GM12864 (cell line): ENCODE measurements around the gene ADPGK.
"Not testable (repeated sequence)": the region's sequence is repeated elsewhere in the genome, so short reads cannot be mapped to it uniquely, and the experiment has no call there.

ENCODE experiments used
- DNase-seq: peaks from one replicate; pipeline ENCODE4 v3.0.0-alpha.2; 2011; ENCODE audit warnings: low read depth
- H3K4me3 ChIP-seq: 2 replicates; pipeline ENCODE4 v1.5.1; 2011; ENCODE audit warnings: mild to moderate bottlenecking, low read depth, low read length, control low read depth
- CTCF ChIP-seq: IDR thresholded peaks from 2 replicates; pipeline ENCODE4 v1.5.1; 2011; ENCODE audit warnings: low read depth, mild to moderate bottlenecking, moderate library complexity, low read length, control low read depth, inconsistent platforms; ENCODE audit errors: missing control alignments

ADPGK gene

GRCh38 chr15:72733941-72734738 is 49.4 kb downstream of the ADPGK start:
- no peak overlapping the region for H3K4me3 ChIP-seq
- no peak for TF ChIP-seq CTCF
- DNase-seq, result no peak

GRCh38 chr15:72732516-72732915 is 51.0 kb downstream of the ADPGK start:
- no peak for TF ChIP-seq CTCF
- no peak overlapping the region for H3K4me3 ChIP-seq
- DNase-seq, result no peak

GRCh38 chr15:72732086-72732485 is 51.5 kb downstream of the ADPGK start:
- no peak for TF ChIP-seq CTCF
- no peak for DNase-seq
- H3K4me3 ChIP-seq, result no peak overlapping the region

- TF ChIP-seq CTCF, result no peak
- DNase-seq, result no peak
- no peak overlapping the region for H3K4me3 ChIP-seq
These were observed 54.7 kb downstream of the ADPGK start for GRCh38 chr15:72728821-72729220.

- H3K4me3 ChIP-seq, DNase-seq: not testable (repeated sequence)
These were observed 55.3 kb downstream of the ADPGK start for GRCh38 chr15:72728249-72728648.

- H3K4me3 ChIP-seq, result no peak overlapping the region
- no peak for DNase-seq
- no peak for TF ChIP-seq CTCF
These were observed 56.4 kb downstream of the ADPGK start for GRCh38 chr15:72727154-72727553.

- H3K4me3 ChIP-seq, DNase-seq: not testable (repeated sequence)
These were observed 57.7 kb downstream of the ADPGK start for GRCh38 chr15:72725851-72726250.

GRCh38 chr15:72725446-72725845 is 58.1 kb downstream of the ADPGK start:
- no peak for DNase-seq
- H3K4me3 ChIP-seq, result no peak overlapping the region
- no peak for TF ChIP-seq CTCF
